KMS-11 (cell line): Measurements from ENCODE around the gene OMA1.
"Not testable (repeated sequence)": the region's sequence is repeated elsewhere in the genome, so short reads cannot be mapped to it uniquely, and the experiment has no call there.

Experiments used
- H2AFZ ChIP-seq: fragments of 200-600 bp; sonication (generic); 2 replicates; pipeline ENCODE4 v1.6.1; 2016; ENCODE audit warnings: antibody characterized with exemption, mixed run types, low read depth
- H3K27ac ChIP-seq: fragments of 200-600 bp; sonication (generic); 2 replicates; pipeline ENCODE4 v1.6.1; 2016; ENCODE audit warnings: mild to moderate bottlenecking, mixed run types
- H3K27me3 ChIP-seq: fragments of 200-600 bp; sonication (generic); 2 replicates; pipeline ENCODE4 v1.6.1; 2017; ENCODE audit warnings: mild to moderate bottlenecking, low read depth, mixed run types, moderate library complexity; ENCODE audit not compliant: insufficient read depth
- H3K36me3 ChIP-seq: fragments of 200-600 bp; sonication (generic); 2 replicates; pipeline ENCODE4 v1.6.1; 2017; ENCODE audit warnings: mild to moderate bottlenecking, mixed run types; ENCODE audit not compliant: insufficient read depth
- H3K4me1 ChIP-seq: fragments of 200-600 bp; sonication (generic); 2 replicates; pipeline ENCODE4 v1.6.1; 2016; ENCODE audit warnings: mild to moderate bottlenecking, low read depth, mixed run types; ENCODE audit not compliant: poor library complexity, severe bottlenecking
- H3K4me2 ChIP-seq: fragments of 200-600 bp; sonication (generic); 2 replicates; pipeline ENCODE4 v1.7.0; 2016; ENCODE audit warnings: mild to moderate bottlenecking, mixed run types
- H3K4me3 ChIP-seq: fragments of 200-600 bp; sonication (generic); IDR thresholded peaks from 2 replicates; pipeline ENCODE4 v1.6.1; 2017; ENCODE audit warnings: low read depth, low read length, mixed read lengths; ENCODE audit not compliant: insufficient read depth
- H3K79me2 ChIP-seq: fragments of 200-600 bp; sonication (generic); 2 replicates; pipeline ENCODE4 v1.6.1; 2016; ENCODE audit warnings: low read depth, mixed run types; ENCODE audit not compliant: insufficient read depth
- H3K9ac ChIP-seq: fragments of 200-600 bp; sonication (generic); 2 replicates; pipeline ENCODE4 v1.6.1; 2016; ENCODE audit warnings: mild to moderate bottlenecking, mixed run types
- H4K20me1 ChIP-seq: fragments of 200-600 bp; sonication (generic); 2 replicates; pipeline ENCODE4 v1.6.1; 2016; ENCODE audit warnings: mild to moderate bottlenecking, mixed run types; ENCODE audit not compliant: insufficient read depth
- CTCF ChIP-seq: fragments of 200-600 bp; sonication (generic); conservative IDR thresholded peaks from 2 replicates; pipeline ENCODE4 v1.6.1; 2017; ENCODE audit warnings: low read depth, mild to moderate bottlenecking, antibody characterized with exemption, low read length, moderate library complexity, mixed read lengths

The OMA1 gene

GRCh38 chr1:58568271-58568860, 21.8 kb upstream of the OMA1 start:
- Histone ChIP-seq H3K27ac (no peak overlapping the region), H4K20me1 (no peaks in the 10 kb centered on the region), H3K4me1 (peaks cover 2% of the 10 kb centered on the region), H3K27me3 (no peaks in the 10 kb centered on the region), H3K36me3 (no peaks in the 10 kb centered on the region), H3K4me2 (no peak overlapping the region), H3K9ac (no peak overlapping the region), H2AFZ (no peak overlapping the region), H3K4me3 (no peak overlapping the region), H3K79me2 (no peaks in the 10 kb centered on the region)
- TF ChIP-seq CTCF: no peak

- TF ChIP-seq CTCF: no peak
- H3K36me3 ChIP-seq: no peaks in the 10 kb centered on the region
- no peaks in the 10 kb centered on the region for H3K79me2 ChIP-seq
- no peaks in the 10 kb centered on the region for H4K20me1 ChIP-seq
- no peak overlapping the region for H2AFZ ChIP-seq
- no peak overlapping the region for H3K4me2 ChIP-seq
- H3K27me3 ChIP-seq: no peaks in the 10 kb centered on the region
- H3K4me3 ChIP-seq: no peak overlapping the region
- no peak overlapping the region for H3K27ac ChIP-seq
- no peaks in the 10 kb centered on the region for H3K4me1 ChIP-seq
- H3K9ac ChIP-seq: no peak overlapping the region
Observed at GRCh38 chr1:58566339-58566738, 19.8 kb upstream of the OMA1 start.

GRCh38 chr1:58563715-58564114, 17.2 kb upstream of the OMA1 start:
- H3K4me1 ChIP-seq, H2AFZ ChIP-seq, H3K27me3 ChIP-seq, H3K36me3 ChIP-seq, H3K9ac ChIP-seq, H3K4me3 ChIP-seq, H4K20me1 ChIP-seq, H3K27ac ChIP-seq, H3K79me2 ChIP-seq, H3K4me2 ChIP-seq: not testable (repeated sequence)

- Histone ChIP-seq H3K27me3 (no peaks in the 10 kb centered on the region), H4K20me1 (no peaks in the 10 kb centered on the region), H3K79me2 (no peaks in the 10 kb centered on the region)
Observed at GRCh38 chr1:58561633-58562032, 15.1 kb upstream of the OMA1 start.

More at GRCh38 chr1:58561633-58562032, 15.1 kb upstream of the OMA1 start:
- no peak overlapping the region for H2AFZ ChIP-seq
- H3K4me3 ChIP-seq: no peak overlapping the region
- H3K9ac ChIP-seq: no peak overlapping the region
- no peak overlapping the region for H3K27ac ChIP-seq
- TF ChIP-seq CTCF: no peak
- H3K4me2 ChIP-seq: no peak overlapping the region
- no peaks in the 10 kb centered on the region for H3K4me1 ChIP-seq
- H3K36me3 ChIP-seq: no peaks in the 10 kb centered on the region
